PC-3 (cell line): ENCODE results near the gene SLC9A8. TPM values are rescaled to one million over a fixed set of nuclear protein-coding genes. Genes with fewer than 3 reads are reported as not detected.
A peak's percentile ranks its signal among the peaks of the same experiment; 100 is the strongest.

Experiments
- ATAC-seq: fragments of 200-7000 bp; cut with Tn5 transposase; 2 replicates; pipeline ENCODE4 v1.9.1; 2020; ENCODE audit warnings: mild to moderate bottlenecking, moderate library complexity
- BruUV-seq: library from RNA; stranded (reverse); fragments of 400-500 nt; replicated peaks from 2 replicates; lab custom pipeline; 2021; lab: Mats Ljungman, UMichigan
- CTCF ChIA-PET: fragments of 300-600 bp; sonication (Branson Sonifier 250); formaldehyde crosslinking; loops from one replicate; lab custom pipeline; 2022; ENCODE audit warnings: antibody characterized with exemption; lab: Charles Lee
- POLR2A ChIA-PET: fragments of 300-600 bp; sonication (Branson Sonifier 250); formaldehyde crosslinking; loops from one replicate; lab custom pipeline; 2022; ENCODE audit warnings: antibody characterized with exemption; ENCODE audit not compliant: unreplicated experiment; lab: Charles Lee
- DNase-seq: peaks from one replicate; pipeline ENCODE4 v3.0.0-alpha.2; 2015
- H2AFZ ChIP-seq: fragments of 300-600 bp; sonication (generic); 2 replicates; pipeline ENCODE4 v1.6.0; 2016; ENCODE audit warnings: antibody characterized with exemption, low read length
- H3F3A ChIP-seq: fragments of 300-600 bp; sonication (generic); one replicate; pipeline ENCODE4 v1.6.0; 2017; ENCODE audit warnings: antibody characterized with exemption, low read length, control low read depth, mild to moderate bottlenecking; ENCODE audit not compliant: unreplicated experiment
- H3K27ac ChIP-seq: fragments of 300-600 bp; sonication (generic); 2 replicates; pipeline ENCODE4 v1.5.1; 2016; ENCODE audit warnings: mild to moderate bottlenecking, low read length
- H3K27me3 ChIP-seq: fragments of 300-600 bp; sonication (generic); 2 replicates; pipeline ENCODE4 v1.6.1; 2016; ENCODE audit warnings: low read length, mixed read lengths
- H3K36me3 ChIP-seq: fragments of 300-600 bp; sonication (generic); 2 replicates; pipeline ENCODE4 v1.6.1; 2016; ENCODE audit warnings: low read depth, mixed run types, low read length, mixed read lengths
- H3K4me1 ChIP-seq: fragments of 300-600 bp; sonication (generic); 2 replicates; pipeline ENCODE4 v1.5.1; 2016; ENCODE audit warnings: low read length; ENCODE audit not compliant: insufficient read depth
- H3K4me2 ChIP-seq: fragments of 300-600 bp; sonication (generic); 2 replicates; pipeline ENCODE4 v1.6.0; 2016; ENCODE audit warnings: low read length
- H3K4me3 ChIP-seq: fragments of 300-600 bp; sonication (generic); 2 replicates; pipeline ENCODE4 v1.5.1; 2016; ENCODE audit warnings: mild to moderate bottlenecking, low read length, mixed read lengths
- H3K79me2 ChIP-seq: fragments of 300-600 bp; sonication (generic); 2 replicates; pipeline ENCODE4 v1.6.1; 2017; ENCODE audit warnings: low read length, mixed read lengths
- H3K9ac ChIP-seq: fragments of 300-600 bp; sonication (generic); 2 replicates; pipeline ENCODE4 v1.6.0; 2016; ENCODE audit warnings: mild to moderate bottlenecking, low read length
- H3K9me2 ChIP-seq: fragments of 300-600 bp; sonication (generic); replicated peaks from 2 replicates; pipeline ENCODE4 v1.6.1; 2016; ENCODE audit warnings: mixed run types, low read length, mixed read lengths
- H3K9me3 ChIP-seq: fragments of 300-600 bp; sonication (generic); 2 replicates; pipeline ENCODE4 v1.6.1; 2016; ENCODE audit warnings: low read length, mixed read lengths
- H4K20me1 ChIP-seq: fragments of 300-600 bp; sonication (generic); 2 replicates; pipeline ENCODE4 v1.6.1; 2016; ENCODE audit warnings: low read length, mixed read lengths
- CTCF ChIP-seq: fragments of 300-600 bp; sonication (generic); conservative IDR thresholded peaks from 2 replicates; pipeline ENCODE4 v1.5.1; 2017; ENCODE audit warnings: antibody characterized with exemption, low read depth, mild to moderate bottlenecking, low read length
- EZH2 ChIP-seq: fragments of 300-600 bp; sonication (generic); IDR thresholded peaks from one replicate; pipeline ENCODE4 v1.6.1; 2017; ENCODE audit warnings: antibody characterized with exemption, mild to moderate bottlenecking, low read length; ENCODE audit not compliant: unreplicated experiment
- EZH2phosphoT487 ChIP-seq: fragments of 300-600 bp; sonication (generic); IDR thresholded peaks from 2 replicates; pipeline ENCODE4 v1.6.1; 2018; ENCODE audit warnings: mild to moderate bottlenecking, antibody characterized with exemption, low read length, borderline replicate concordance
- intact Hi-C: fragments of 100-400 bp; cut with micrococcal nuclease; formaldehyde crosslinking; loops from 2 replicates; pipeline ENCODE4 v1.9.0; 2023
- total RNA-seq: library from RNA; depleted of rRNA; stranded (reverse); fragments of >200 nt; gene quantifications from 2 replicates; pipeline ENCODE4 v1.2.3, GENCODE V29; 2014

SLC9A8 gene
- total RNA-seq, 1 experiment from 2014 or later: 13.1 TPM

DNA sequence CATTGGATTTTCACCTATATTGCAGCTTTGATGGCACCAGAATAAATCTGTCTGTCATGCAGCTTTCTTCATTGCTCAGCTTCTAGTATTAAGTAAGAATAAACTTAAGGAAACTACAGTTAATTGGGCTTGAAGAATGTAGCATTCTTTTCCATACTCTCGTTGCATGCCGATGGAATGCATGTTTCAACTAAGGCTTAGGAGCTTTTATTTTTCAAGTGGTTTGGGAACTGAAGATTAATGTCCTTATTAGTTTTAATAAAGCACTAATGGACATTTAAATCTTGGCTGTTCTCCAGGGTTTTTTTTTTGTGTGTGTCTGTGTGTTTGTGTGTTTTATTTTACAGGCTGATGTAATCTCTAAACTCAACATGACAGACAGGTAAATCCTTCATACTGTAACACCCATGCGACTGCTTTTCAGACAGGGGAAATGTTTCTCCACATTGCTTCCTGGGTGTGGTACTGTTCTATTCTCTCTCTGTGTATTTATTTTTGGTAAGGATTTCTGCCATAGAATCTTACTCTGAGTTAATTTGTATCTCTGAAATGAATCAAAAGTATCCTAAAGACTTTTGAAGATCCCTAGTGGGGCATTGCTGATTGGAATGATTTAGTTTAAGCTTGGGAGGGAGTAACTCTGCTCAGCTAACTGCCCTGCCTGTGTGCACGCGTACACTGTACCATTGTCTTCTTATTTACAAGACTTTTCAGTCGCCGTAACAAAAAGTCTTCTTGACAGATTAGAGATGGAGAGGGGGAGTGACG is 38.0 kb downstream of the SLC9A8 start:
- CTCF ChIA-PET: interaction anchor here (0.6 to 1.1 kb wide), 2 partner anchors 39 to 280 kb away, joined by 3 to 4 read pairs; no protein-coding TSS in a partner anchor

GRCh38 chr20:49851231-49851705 is 38.6 kb downstream of the SLC9A8 start:
- intact Hi-C loops: no loop called here
- no peak for DNase-seq
- ATAC-seq: no peak
- Histone ChIP-seq H3K9me2 (no peaks in the 10 kb centered on the region), H3K79me2 (no peaks in the 10 kb centered on the region), H3K27ac (no peak overlapping the region), H4K20me1 (no peaks in the 10 kb centered on the region), H2AFZ (no peak overlapping the region), H3K27me3 (no peaks in the 10 kb centered on the region), H3K4me2 (no peak overlapping the region), H3K36me3 (no peaks in the 10 kb centered on the region), H3F3A (no peaks in the 10 kb centered on the region), H3K9me3 (no peaks in the 10 kb centered on the region), H3K4me1 (peaks cover 15% of the 10 kb centered on the region; the same call in 1 of the 2 replicates), H3K9ac (no peak overlapping the region), H3K4me3 (no peak overlapping the region)
- ChIA-PET CTCF (no interaction called here), POLR2A (no interaction called here)
- no TSS peak for BruUV-seq
- TF ChIP-seq EZH2phosphoT487 (no peak), EZH2 (no peak), CTCF (no peak)

More for the DNA sequence above, 38.0 kb downstream of the SLC9A8 start:
- no TSS peak for BruUV-seq
- Histone ChIP-seq H3K9me3 (no peaks in the 10 kb centered on the region), H4K20me1 (no peaks in the 10 kb centered on the region), H3K4me2 (no peak overlapping the region), H3F3A (no peaks in the 10 kb centered on the region), H3K9ac (no peak overlapping the region), H3K36me3 (no peaks in the 10 kb centered on the region), H3K27ac (no peak overlapping the region), H3K9me2 (no peaks in the 10 kb centered on the region), H2AFZ (no peak overlapping the region), H3K4me1 (peaks cover 15% of the 10 kb centered on the region; the same call in 1 of the 2 replicates), H3K79me2 (no peaks in the 10 kb centered on the region), H3K4me3 (no peak overlapping the region), H3K27me3 (no peaks in the 10 kb centered on the region)
- POLR2A ChIA-PET: interaction anchor here (0.6 to 0.7 kb wide), 2 partner anchors 223 to 253 kb away, joined by 3 to 4 read pairs; no protein-coding TSS in a partner anchor
- TF ChIP-seq EZH2phosphoT487: no peak
- TF ChIP-seq EZH2: no peak
- no peak for TF ChIP-seq CTCF
- intact Hi-C loops: no loop called here
- no peak for DNase-seq
- ATAC-seq: peak; percentile 42; the same call in 1 of the 2 replicates

DNA sequence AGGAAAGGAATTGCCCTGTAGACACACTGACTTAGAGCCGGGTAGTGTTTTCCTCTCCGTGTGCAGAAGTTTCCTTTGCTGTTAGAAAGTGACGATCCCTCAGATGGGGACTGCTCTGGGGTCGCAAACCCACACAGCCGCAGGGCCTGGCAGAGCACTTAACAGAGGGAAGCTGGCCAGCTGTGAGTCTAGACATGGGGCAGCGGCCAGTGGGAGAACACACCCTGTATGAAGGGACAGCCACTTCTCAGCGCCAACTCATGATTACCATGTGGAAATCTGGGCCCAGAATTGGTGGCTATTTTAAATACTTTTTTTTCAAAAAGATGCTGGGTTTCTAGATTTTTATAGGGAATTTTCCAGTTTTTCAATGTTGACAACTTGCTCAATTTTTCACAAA is 39.4 kb downstream of the SLC9A8 start:
- H3K4me1 ChIP-seq: peaks cover 15% of the 10 kb centered on the region; the same call in 1 of the 2 replicates
- DNase-seq (no peak), ATAC-seq (no peak)
- H3K79me2 ChIP-seq: no peaks in the 10 kb centered on the region
- no peaks in the 10 kb centered on the region for H3K9me3 ChIP-seq
- no peak for TF ChIP-seq EZH2phosphoT487
- TF ChIP-seq CTCF: no peak
- no peak for TF ChIP-seq EZH2
- ChIA-PET CTCF (no interaction called here), POLR2A (no interaction called here)
- H4K20me1 ChIP-seq: no peaks in the 10 kb centered on the region
- intact Hi-C loops: no loop called here
- no TSS peak for BruUV-seq
- no peak overlapping the region for H2AFZ ChIP-seq
- no peak overlapping the region for H3K4me2 ChIP-seq
- no peaks in the 10 kb centered on the region for H3K9me2 ChIP-seq
- no peak overlapping the region for H3K4me3 ChIP-seq
- no peak overlapping the region for H3K9ac ChIP-seq
- no peaks in the 10 kb centered on the region for H3F3A ChIP-seq
- no peaks in the 10 kb centered on the region for H3K36me3 ChIP-seq
- no peaks in the 10 kb centered on the region for H3K27me3 ChIP-seq
- no peak overlapping the region for H3K27ac ChIP-seq
